ENCODE measurements around the gene HIPK2.

Gene HIPK2

GRCh38 chr7:139651308-139651707 lies 126.5 kb downstream of the HIPK2 start:
- DNase-seq (ENCODE audit: low read depth) = peak; percentile 77

GRCh38 chr7:139650429-139651100 lies 127.2 kb downstream of the HIPK2 start:
- no peak for DNase-seq (ENCODE audit: low read depth)

- no peak for DNase-seq (ENCODE audit: low read depth)
Measured at GRCh38 chr7:139648941-139649425, 128.8 kb downstream of the HIPK2 start.

- no peak for DNase-seq (ENCODE audit: low read depth)
Measured at GRCh38 chr7:139648391-139648861, 129.4 kb downstream of the HIPK2 start.

- DNase-seq (ENCODE audit: low read depth) = no peak
Measured at GRCh38 chr7:139647814-139648390, 129.9 kb downstream of the HIPK2 start.

GRCh38 chr7:139647085-139647484 lies 130.7 kb downstream of the HIPK2 start:
- no peak for DNase-seq (ENCODE audit: low read depth)

- no peak for DNase-seq (ENCODE audit: low read depth)
Measured at GRCh38 chr7:139646566-139646965, 131.2 kb downstream of the HIPK2 start.

GRCh38 chr7:139645572-139646523 lies 131.9 kb downstream of the HIPK2 start:
- peak; percentile 78 for DNase-seq (ENCODE audit: low read depth)

GRCh38 chr7:139643951-139644585 lies 133.7 kb downstream of the HIPK2 start:
- no peak for DNase-seq (ENCODE audit: low read depth)

- DNase-seq (ENCODE audit: low read depth) = no peak
Measured at GRCh38 chr7:139642283-139642682, 135.5 kb downstream of the HIPK2 start.

GRCh38 chr7:139641337-139641992 lies 136.3 kb downstream of the HIPK2 start:
- no peak for DNase-seq (ENCODE audit: low read depth)

GRCh38 chr7:139640681-139641080 lies 137.1 kb downstream of the HIPK2 start:
- no peak for DNase-seq (ENCODE audit: low read depth)

- no peak for DNase-seq (ENCODE audit: low read depth)
Measured at GRCh38 chr7:139639563-139639962, 138.2 kb downstream of the HIPK2 start.

- DNase-seq (ENCODE audit: low read depth) = no peak
Measured at GRCh38 chr7:139635526-139636302, 142.1 kb downstream of the HIPK2 start.

GRCh38 chr7:139634087-139634486 lies 143.7 kb downstream of the HIPK2 start:
- DNase-seq (ENCODE audit: low read depth) = no peak

GRCh38 chr7:139631520-139632031 lies 146.2 kb downstream of the HIPK2 start:
- DNase-seq (ENCODE audit: low read depth) = no peak

- DNase-seq (ENCODE audit: low read depth) = no peak
Measured at GRCh38 chr7:139630643-139631519, 146.9 kb downstream of the HIPK2 start.

GRCh38 chr7:139629392-139630082 lies 148.3 kb downstream of the HIPK2 start:
- no peak for DNase-seq (ENCODE audit: low read depth)

GRCh38 chr7:139627831-139628230 lies 150.0 kb downstream of the HIPK2 start:
- no peak for DNase-seq (ENCODE audit: low read depth)

Data from ELR (cell line).